Measurements from ENCODE around the gene RUFY3. TPM values are rescaled to one million over a fixed set of nuclear protein-coding genes. Genes with fewer than 3 reads are reported as not detected.

RUFY3 gene
- total RNA-seq, 3 donors from 2014 or later (not counting 1 experiment from before 2014, with no cell fraction given) = 31.6 to 38.1 (median 33.4) TPM

DNA sequence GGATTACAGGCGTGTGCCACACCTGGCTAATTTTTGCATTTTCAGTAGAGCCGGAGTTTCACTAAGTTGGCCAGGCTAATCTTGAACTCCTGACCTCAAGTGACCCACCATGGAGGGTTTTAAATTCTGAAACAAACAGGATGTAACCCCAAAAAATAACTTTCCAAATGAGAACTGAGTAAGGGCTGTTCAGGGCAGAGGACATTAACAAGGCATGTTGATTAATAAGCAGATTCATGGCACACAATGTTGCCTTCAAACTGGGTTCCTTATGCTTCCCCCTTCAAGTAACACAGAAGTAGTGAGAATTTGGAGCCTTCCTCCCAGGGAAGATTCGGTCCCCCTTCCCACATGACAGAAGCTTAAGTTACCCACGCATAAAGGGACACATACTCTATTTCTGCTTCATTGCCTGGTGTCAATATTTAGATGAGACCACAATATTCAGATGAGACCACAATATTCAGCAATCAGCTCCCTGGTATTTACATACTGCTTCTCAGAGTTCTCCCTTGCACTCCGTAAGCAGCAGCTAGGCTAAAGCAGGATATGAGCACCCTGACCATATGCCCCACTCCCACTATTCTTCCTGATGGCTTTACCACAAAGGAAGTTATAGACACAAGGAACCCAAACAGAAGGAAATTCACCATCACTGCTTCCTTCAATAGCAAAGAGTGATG is 96.5 kb downstream of the RUFY3 start:
- Histone ChIP-seq H3K4me1 (ENCODE audit: control insufficient read depth, insufficient read depth, low read length) (no peaks in the 10 kb centered on the region), H3K9me3 (ENCODE audit: control insufficient read depth, insufficient read depth, low read length) (no peaks in the 10 kb centered on the region), H3K27ac (ENCODE audit: low read length) (no peak overlapping the region), H3K27me3 (ENCODE audit: control insufficient read depth, insufficient read depth, low read length) (no peaks in the 10 kb centered on the region), H3K4me3 (ENCODE audit: low read length) (no peak overlapping the region), H3K36me3 (ENCODE audit: control insufficient read depth, insufficient read depth, low read length) (peaks cover 32% of the 10 kb centered on the region)
- TF ChIP-seq, protein P1, sequence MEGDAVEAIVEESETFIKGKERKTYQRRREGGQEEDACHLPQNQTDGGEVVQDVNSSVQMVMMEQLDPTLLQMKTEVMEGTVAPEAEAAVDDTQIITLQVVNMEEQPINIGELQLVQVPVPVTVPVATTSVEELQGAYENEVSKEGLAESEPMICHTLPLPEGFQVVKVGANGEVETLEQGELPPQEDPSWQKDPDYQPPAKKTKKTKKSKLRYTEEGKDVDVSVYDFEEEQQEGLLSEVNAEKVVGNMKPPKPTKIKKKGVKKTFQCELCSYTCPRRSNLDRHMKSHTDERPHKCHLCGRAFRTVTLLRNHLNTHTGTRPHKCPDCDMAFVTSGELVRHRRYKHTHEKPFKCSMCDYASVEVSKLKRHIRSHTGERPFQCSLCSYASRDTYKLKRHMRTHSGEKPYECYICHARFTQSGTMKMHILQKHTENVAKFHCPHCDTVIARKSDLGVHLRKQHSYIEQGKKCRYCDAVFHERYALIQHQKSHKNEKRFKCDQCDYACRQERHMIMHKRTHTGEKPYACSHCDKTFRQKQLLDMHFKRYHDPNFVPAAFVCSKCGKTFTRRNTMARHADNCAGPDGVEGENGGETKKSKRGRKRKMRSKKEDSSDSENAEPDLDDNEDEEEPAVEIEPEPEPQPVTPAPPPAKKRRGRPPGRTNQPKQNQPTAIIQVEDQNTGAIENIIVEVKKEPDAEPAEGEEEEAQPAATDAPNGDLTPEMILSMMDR (IDR thresholded peaks at IDR 0.05) = no peak
- WGBS (ENCODE audit: insufficient coverage) = 63% methylated on average over 5 of the region's 5 CpGs
- H3K4me1 Mint-ChIP-seq = peaks cover 0 to 14% of the 10 kb centered on the region in 2 donors
- no peaks in the 10 kb centered on the region for H3K27me3 Mint-ChIP-seq (ENCODE audit: low read depth in 2 of 2)
- H3K9me3 Mint-ChIP-seq = no peaks in the 10 kb centered on the region
- H3K27ac Mint-ChIP-seq = peak overlapping the region; percentile 12 to 23
- DNase-seq (no peak), ATAC-seq (no peak)
- H3K36me3 Mint-ChIP-seq = no peaks in the 10 kb centered on the region
- H3K4me3 Mint-ChIP-seq = no peak overlapping the region
- intact Hi-C loops (cut with micrococcal nuclease) = no loop called here

DNA sequence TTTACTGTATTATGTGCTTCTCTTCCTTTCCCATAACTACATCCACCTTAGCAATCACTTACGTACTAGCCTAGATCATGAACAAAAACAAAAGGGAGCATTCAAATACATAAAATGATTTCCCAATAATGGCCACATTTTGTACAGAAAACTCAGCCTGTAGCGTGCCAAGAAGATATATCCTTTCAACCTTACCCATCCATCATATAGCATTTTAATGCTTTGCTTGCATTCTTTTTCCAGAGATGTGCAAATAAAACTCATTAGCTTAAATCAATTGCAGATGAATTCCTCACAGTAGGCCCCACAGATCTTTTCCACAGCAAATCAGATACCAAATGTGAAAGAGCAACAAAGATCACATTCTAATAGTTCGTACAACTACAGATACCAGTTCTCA is 97.2 kb downstream of the RUFY3 start:
- no peaks in the 10 kb centered on the region for H3K27me3 ChIP-seq (ENCODE audit: control insufficient read depth, insufficient read depth, low read length)
- H3K4me3 Mint-ChIP-seq = no peak overlapping the region
- no peaks in the 10 kb centered on the region for H3K4me1 ChIP-seq (ENCODE audit: control insufficient read depth, insufficient read depth, low read length)
- H3K36me3 ChIP-seq (ENCODE audit: control insufficient read depth, insufficient read depth, low read length) = peaks cover 37% of the 10 kb centered on the region
- no peaks in the 10 kb centered on the region for H3K36me3 Mint-ChIP-seq
- DNase-seq = no peak
- H3K4me1 Mint-ChIP-seq = peaks cover 0 to 14% of the 10 kb centered on the region in 2 donors
- intact Hi-C loops (cut with micrococcal nuclease) = no loop called here
- no peaks in the 10 kb centered on the region for H3K9me3 Mint-ChIP-seq
- H3K9me3 ChIP-seq (ENCODE audit: control insufficient read depth, insufficient read depth, low read length) = no peaks in the 10 kb centered on the region
- no peak for ATAC-seq
- TF ChIP-seq, protein P1 (IDR thresholded peaks at IDR 0.05) = no peak
- H3K27ac Mint-ChIP-seq = peak overlapping the region; percentile 12 to 23
- no peak overlapping the region for H3K4me3 ChIP-seq (ENCODE audit: low read length)
- no peak overlapping the region for H3K27ac ChIP-seq (ENCODE audit: low read length)
- WGBS (ENCODE audit: insufficient coverage) = 89% methylated on average over 3 of the region's 3 CpGs
- no peaks in the 10 kb centered on the region for H3K27me3 Mint-ChIP-seq (ENCODE audit: low read depth in 2 of 2)

DNA sequence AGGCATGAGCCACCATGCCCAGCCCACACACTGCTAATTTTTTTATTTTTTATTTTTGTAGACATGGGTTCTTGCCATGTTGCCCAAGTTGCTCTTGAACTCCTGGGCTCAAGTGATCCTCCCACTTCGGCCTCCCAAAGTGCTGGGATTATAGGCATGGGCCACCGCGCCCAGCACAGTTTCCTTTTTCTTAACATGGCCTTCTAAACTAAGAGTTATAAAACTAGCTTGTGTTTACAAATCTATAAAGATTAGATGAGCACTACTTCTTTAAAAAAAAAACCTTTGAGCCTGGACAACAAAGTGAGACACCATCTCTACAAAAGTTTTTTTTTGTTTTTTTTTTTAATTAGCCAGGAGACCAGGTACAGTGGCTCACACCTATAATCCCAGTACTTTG is 107.3 kb downstream of the RUFY3 start:
- WGBS (ENCODE audit: insufficient coverage) = 100% methylated on average over 1 of the region's 3 CpGs
- ATAC-seq (no peak), DNase-seq (no peak)
- Histone ChIP-seq H3K4me1 (ENCODE audit: control insufficient read depth, insufficient read depth, low read length) (no peaks in the 10 kb centered on the region), H3K4me3 (ENCODE audit: low read length) (no peak overlapping the region), H3K36me3 (ENCODE audit: control insufficient read depth, insufficient read depth, low read length) (peaks cover 65% of the 10 kb centered on the region), H3K27ac (ENCODE audit: low read length) (no peak overlapping the region), H3K9me3 (ENCODE audit: control insufficient read depth, insufficient read depth, low read length) (no peaks in the 10 kb centered on the region), H3K27me3 (ENCODE audit: control insufficient read depth, insufficient read depth, low read length) (no peaks in the 10 kb centered on the region)
- H3K4me3 Mint-ChIP-seq = no peak overlapping the region
- no peaks in the 10 kb centered on the region for H3K27me3 Mint-ChIP-seq (ENCODE audit: low read depth in 2 of 2)
- intact Hi-C loops (cut with micrococcal nuclease) = no loop called here
- no peaks in the 10 kb centered on the region for H3K9me3 Mint-ChIP-seq
- no peak overlapping the region for H3K27ac Mint-ChIP-seq
- H3K4me1 Mint-ChIP-seq = peaks cover 5 to 9% of the 10 kb centered on the region in 2 donors
- peaks cover 16% of the 10 kb centered on the region for H3K36me3 Mint-ChIP-seq
- TF ChIP-seq, protein P1 (IDR thresholded peaks at IDR 0.05) = no peak

DNA sequence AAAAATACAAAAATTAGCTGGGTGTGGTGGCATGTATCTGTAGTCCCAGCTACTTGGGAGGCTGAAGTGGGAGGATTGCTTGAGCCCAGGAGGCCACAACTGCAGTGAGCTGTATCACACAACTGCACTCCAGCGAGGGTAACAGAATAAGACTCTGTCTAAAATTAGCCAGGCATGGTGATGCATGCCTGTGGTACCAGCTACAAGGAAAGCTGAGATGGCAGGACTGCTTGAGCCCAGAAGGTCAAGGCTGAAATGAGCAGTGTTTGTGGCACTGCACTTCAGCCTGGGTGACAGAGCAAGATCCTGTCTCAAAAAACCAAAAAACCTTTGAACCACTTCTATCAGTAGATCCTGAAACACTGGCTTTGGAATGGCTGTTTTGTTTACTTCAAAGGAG is 107.7 kb downstream of the RUFY3 start:
- DNase-seq = no peak
- no peaks in the 10 kb centered on the region for H3K9me3 ChIP-seq (ENCODE audit: control insufficient read depth, insufficient read depth, low read length)
- 94% methylated on average over 1 of the region's 1 CpG for WGBS (ENCODE audit: insufficient coverage)
- Mint-ChIP-seq H3K27ac (no peak overlapping the region), H3K36me3 (peaks cover 16% of the 10 kb centered on the region), H3K9me3 (no peaks in the 10 kb centered on the region), H3K4me3 (no peak overlapping the region), H3K4me1 (peaks cover 5 to 9% of the 10 kb centered on the region in 2 donors), H3K27me3 (ENCODE audit: low read depth in 2 of 2) (no peaks in the 10 kb centered on the region)
- H3K36me3 ChIP-seq (ENCODE audit: control insufficient read depth, insufficient read depth, low read length) = peaks cover 63% of the 10 kb centered on the region
- ATAC-seq = no peak
- no peak overlapping the region for H3K4me3 ChIP-seq (ENCODE audit: low read length)
- no peak overlapping the region for H3K27ac ChIP-seq (ENCODE audit: low read length)
- TF ChIP-seq, protein P1 (IDR thresholded peaks at IDR 0.05) = no peak
- no peaks in the 10 kb centered on the region for H3K4me1 ChIP-seq (ENCODE audit: control insufficient read depth, insufficient read depth, low read length)
- intact Hi-C loops (cut with micrococcal nuclease) = no loop called here
- no peaks in the 10 kb centered on the region for H3K27me3 ChIP-seq (ENCODE audit: control insufficient read depth, insufficient read depth, low read length)

Data from natural killer cell (primary cell).